ENCODE measurements around the gene MTREX. TPM values are rescaled to one million over a fixed set of nuclear protein-coding genes. Genes with fewer than 3 reads are reported as not detected.

Gene MTREX
- total and polyA plus RNA-seq, 9 donors, result 43.9 to 73.1 (median 62.3) TPM

GRCh38 chr5:55416306-55416705, 108.5 kb downstream of the MTREX start:
- Histone ChIP-seq H3K9me3 (replicated peaks; ENCODE audit: control insufficient read depth, low read depth, low read length) (no peaks in the 10 kb centered on the region), H3K36me3 (ENCODE audit: control insufficient read depth, insufficient read depth, low read length) (peaks cover 4% of the 10 kb centered on the region), H3K4me1 (ENCODE audit: control insufficient read depth, insufficient read depth, low read length) (peaks cover 5% of the 10 kb centered on the region), H3K27ac (ENCODE audit: low read length) (no peak overlapping the region), H3K4me3 (ENCODE audit: low read length) (no peak overlapping the region), H3K27me3 (ENCODE audit: control insufficient read depth, insufficient read depth, low read length) (no peaks in the 10 kb centered on the region)
- DNase-seq, result no peak

- DNase-seq, result peak; percentile 48
- Histone ChIP-seq H3K36me3 (ENCODE audit: control insufficient read depth, insufficient read depth, low read length) (peaks cover 23% of the 10 kb centered on the region), H3K27me3 (ENCODE audit: control insufficient read depth, insufficient read depth, low read length) (no peaks in the 10 kb centered on the region), H3K9me3 (replicated peaks; ENCODE audit: control insufficient read depth, low read depth, low read length) (no peaks in the 10 kb centered on the region), H3K4me3 (ENCODE audit: low read length) (no peak overlapping the region), H3K4me1 (ENCODE audit: control insufficient read depth, insufficient read depth, low read length) (peaks cover 5% of the 10 kb centered on the region), H3K27ac (ENCODE audit: low read length) (peak overlapping the region; percentile 0)
Observed at GRCh38 chr5:55418994-55419968, 111.5 kb downstream of the MTREX start.

GRCh38 chr5:55421074-55421529, 113.3 kb downstream of the MTREX start:
- Histone ChIP-seq H3K4me3 (ENCODE audit: low read length) (no peak overlapping the region), H3K9me3 (replicated peaks; ENCODE audit: control insufficient read depth, low read depth, low read length) (no peaks in the 10 kb centered on the region), H3K36me3 (ENCODE audit: control insufficient read depth, insufficient read depth, low read length) (peaks cover 34% of the 10 kb centered on the region), H3K27ac (ENCODE audit: low read length) (no peak overlapping the region), H3K27me3 (ENCODE audit: control insufficient read depth, insufficient read depth, low read length) (no peaks in the 10 kb centered on the region), H3K4me1 (ENCODE audit: control insufficient read depth, insufficient read depth, low read length) (peaks cover 5% of the 10 kb centered on the region)
- 100% methylated on average over 1 of the region's 4 CpGs for WGBS (ENCODE audit: insufficient coverage)
- no peak for DNase-seq

GRCh38 chr5:55426455-55426854, 118.7 kb downstream of the MTREX start:
- DNase-seq, result no peak
- H3K36me3 ChIP-seq (ENCODE audit: control insufficient read depth, insufficient read depth, low read length), result peaks cover 52% of the 10 kb centered on the region
- H3K27me3 ChIP-seq (ENCODE audit: control insufficient read depth, insufficient read depth, low read length), result no peaks in the 10 kb centered on the region
- peaks cover 14% of the 10 kb centered on the region for H3K4me1 ChIP-seq (ENCODE audit: control insufficient read depth, insufficient read depth, low read length)
- peak overlapping the region; percentile 71 for H3K27ac ChIP-seq (ENCODE audit: low read length)
- H3K9me3 ChIP-seq (replicated peaks; ENCODE audit: control insufficient read depth, low read depth, low read length), result no peaks in the 10 kb centered on the region
- no peak overlapping the region for H3K4me3 ChIP-seq (ENCODE audit: low read length)
- 100% methylated on average over 3 of the region's 4 CpGs for WGBS (ENCODE audit: insufficient coverage)

GRCh38 chr5:55427157-55427556, 119.4 kb downstream of the MTREX start:
- peak overlapping the region; percentile 71 for H3K27ac ChIP-seq (ENCODE audit: low read length)
- WGBS (ENCODE audit: insufficient coverage), result 100% methylated on average over 1 of the region's 1 CpG
- H3K36me3 ChIP-seq (ENCODE audit: control insufficient read depth, insufficient read depth, low read length), result peaks cover 55% of the 10 kb centered on the region
- peaks cover 14% of the 10 kb centered on the region for H3K4me1 ChIP-seq (ENCODE audit: control insufficient read depth, insufficient read depth, low read length)
- H3K27me3 ChIP-seq (ENCODE audit: control insufficient read depth, insufficient read depth, low read length), result no peaks in the 10 kb centered on the region
- no peaks in the 10 kb centered on the region for H3K9me3 ChIP-seq (replicated peaks; ENCODE audit: control insufficient read depth, low read depth, low read length)
- no peak overlapping the region for H3K4me3 ChIP-seq (ENCODE audit: low read length)
- peak; percentile 82 for DNase-seq

- DNase-seq, result no peak
- Histone ChIP-seq H3K4me3 (ENCODE audit: low read length) (no peak overlapping the region), H3K9me3 (replicated peaks; ENCODE audit: control insufficient read depth, low read depth, low read length) (peaks cover 2% of the 10 kb centered on the region), H3K4me1 (ENCODE audit: control insufficient read depth, insufficient read depth, low read length) (peaks cover 14% of the 10 kb centered on the region), H3K36me3 (ENCODE audit: control insufficient read depth, insufficient read depth, low read length) (peaks cover 40% of the 10 kb centered on the region), H3K27me3 (ENCODE audit: control insufficient read depth, insufficient read depth, low read length) (no peaks in the 10 kb centered on the region), H3K27ac (ENCODE audit: low read length) (no peak overlapping the region)
- WGBS (ENCODE audit: insufficient coverage), result 50% methylated on average over 1 of the region's 2 CpGs
Observed at GRCh38 chr5:55429221-55429612, 121.4 kb downstream of the MTREX start.

GRCh38 chr5:55429613-55430253, 121.9 kb downstream of the MTREX start:
- Histone ChIP-seq H3K36me3 (ENCODE audit: control insufficient read depth, insufficient read depth, low read length) (peaks cover 35% of the 10 kb centered on the region), H3K4me3 (ENCODE audit: low read length) (no peak overlapping the region), H3K9me3 (replicated peaks; ENCODE audit: control insufficient read depth, low read depth, low read length) (peaks cover 2% of the 10 kb centered on the region), H3K27me3 (ENCODE audit: control insufficient read depth, insufficient read depth, low read length) (no peaks in the 10 kb centered on the region), H3K27ac (ENCODE audit: low read length) (no peak overlapping the region), H3K4me1 (ENCODE audit: control insufficient read depth, insufficient read depth, low read length) (peaks cover 14% of the 10 kb centered on the region)
- 97% methylated on average over 9 of the region's 9 CpGs for WGBS (ENCODE audit: insufficient coverage)
- DNase-seq, result no peak

- peaks cover 42% of the 10 kb centered on the region for H3K36me3 ChIP-seq (ENCODE audit: control insufficient read depth, insufficient read depth, low read length)
- no peak overlapping the region for H3K4me3 ChIP-seq (ENCODE audit: low read length)
- H3K4me1 ChIP-seq (ENCODE audit: control insufficient read depth, insufficient read depth, low read length), result peaks cover 16% of the 10 kb centered on the region
- H3K27ac ChIP-seq (ENCODE audit: low read length), result no peak overlapping the region
- no peaks in the 10 kb centered on the region for H3K27me3 ChIP-seq (ENCODE audit: control insufficient read depth, insufficient read depth, low read length)
- no peak for DNase-seq
- WGBS (ENCODE audit: insufficient coverage), result 100% methylated on average over 1 of the region's 4 CpGs
- peaks cover 2% of the 10 kb centered on the region for H3K9me3 ChIP-seq (replicated peaks; ENCODE audit: control insufficient read depth, low read depth, low read length)
Observed at GRCh38 chr5:55432549-55432948, 124.8 kb downstream of the MTREX start.

- Histone ChIP-seq H3K27ac (ENCODE audit: low read length) (peak overlapping the region; percentile 89), H3K4me3 (ENCODE audit: low read length) (no peak overlapping the region), H3K9me3 (replicated peaks; ENCODE audit: control insufficient read depth, low read depth, low read length) (peaks cover 2% of the 10 kb centered on the region), H3K36me3 (ENCODE audit: control insufficient read depth, insufficient read depth, low read length) (peaks cover 40% of the 10 kb centered on the region), H3K4me1 (ENCODE audit: control insufficient read depth, insufficient read depth, low read length) (peaks cover 29% of the 10 kb centered on the region), H3K27me3 (ENCODE audit: control insufficient read depth, insufficient read depth, low read length) (no peaks in the 10 kb centered on the region)
- WGBS (ENCODE audit: insufficient coverage), result 86% methylated on average over 1 of the region's 1 CpG
- DNase-seq, result no peak
Observed at GRCh38 chr5:55437452-55437851, 129.7 kb downstream of the MTREX start.

- H3K9me3 ChIP-seq (replicated peaks; ENCODE audit: control insufficient read depth, low read depth, low read length), result peaks cover under 1% of the 10 kb centered on the region
- no peak for DNase-seq
- 100% methylated on average over 1 of the region's 2 CpGs for WGBS (ENCODE audit: insufficient coverage)
- no peaks in the 10 kb centered on the region for H3K27me3 ChIP-seq (ENCODE audit: control insufficient read depth, insufficient read depth, low read length)
- no peak overlapping the region for H3K4me3 ChIP-seq (ENCODE audit: low read length)
- H3K4me1 ChIP-seq (ENCODE audit: control insufficient read depth, insufficient read depth, low read length), result peaks cover 29% of the 10 kb centered on the region
- H3K27ac ChIP-seq (ENCODE audit: low read length), result peak overlapping the region; percentile 89
- H3K36me3 ChIP-seq (ENCODE audit: control insufficient read depth, insufficient read depth, low read length), result peaks cover 38% of the 10 kb centered on the region
Observed at GRCh38 chr5:55437859-55438206, 130.0 kb downstream of the MTREX start.

All from muscle of leg (tissue), 11 donors.